Left ventricle myocardium inferior (tissue), 1 donor: Measurements from ENCODE around the gene TIMP3. TPM values are rescaled to one million over a fixed set of nuclear protein-coding genes. Genes with fewer than 3 reads are reported as not detected.

Experiments used
- DNase-seq: peaks from one replicate; pipeline ENCODE4 v3.0.0-alpha.2; 2020
- H3K27ac ChIP-seq: fragments of 200-600 bp; replicated peaks from 2 replicates; pipeline ENCODE4 v1.8.0; 2021
- H3K27me3 ChIP-seq: fragments of 200-600 bp; 2 replicates; pipeline ENCODE4 v1.8.0; 2021; ENCODE audit warnings: low read depth
- H3K36me3 ChIP-seq: fragments of 200-600 bp; 2 replicates; pipeline ENCODE4 v1.8.0; 2021
- H3K4me1 ChIP-seq: fragments of 200-600 bp; 2 replicates; pipeline ENCODE4 v1.8.0; 2021
- H3K4me3 ChIP-seq: fragments of 200-600 bp; 2 replicates; pipeline ENCODE4 v1.8.0; 2021; ENCODE audit warnings: mild to moderate bottlenecking, moderate library complexity
- H3K9me3 ChIP-seq: fragments of 200-600 bp; replicated peaks from 2 replicates; pipeline ENCODE4 v1.8.0; 2021
- intact Hi-C: fragments of 100-400 bp; cut with micrococcal nuclease; formaldehyde crosslinking; loops from one replicate; pipeline ENCODE4 v1.11.0; 2022
- total RNA-seq: library from RNA; stranded (reverse); fragmentation: NEBNext Ultra II Directional; extraction: Animal tissue kit (Norgen Biotek cat#: 25700); gene quantifications from one replicate; pipeline ENCODE4 v1.2.1, GENCODE V29; 2021
- TF ChIP-seq, protein P1 (sequence below): fragments of 200-600 bp; IDR thresholded peaks from 2 replicates; pipeline ENCODE4 v1.8.0; 2021; ENCODE audit warnings: antibody characterized with exemption, mild to moderate bottlenecking, borderline replicate concordance
- donor health status: DM: no; HTN: yes; CAD: no; lungs with severe emphysema.

Gene TIMP3
- total RNA-seq, 1 donor from 2014 or later = 250 TPM

DNA sequence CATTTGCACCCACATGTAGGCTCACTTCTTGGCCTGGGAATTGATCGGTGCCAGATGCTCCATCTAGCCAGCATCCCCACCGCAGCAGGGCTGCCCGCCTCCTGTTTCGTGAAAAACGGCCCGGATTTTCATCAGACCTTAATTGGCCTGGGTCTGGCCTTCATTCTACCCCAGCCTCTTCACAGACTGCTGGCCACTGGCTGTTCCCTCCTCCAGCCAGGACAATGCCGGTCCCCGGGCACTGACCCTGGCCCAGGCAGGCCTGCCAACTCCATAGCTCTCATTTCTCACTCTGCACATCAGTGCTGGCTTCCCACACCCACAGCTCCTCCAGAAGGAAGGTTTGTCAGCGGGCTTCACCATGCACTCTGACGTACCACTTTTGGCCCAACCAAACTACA, 27.9 kb downstream of the TIMP3 start:
- no peak for DNase-seq
- TF ChIP-seq, protein P1, sequence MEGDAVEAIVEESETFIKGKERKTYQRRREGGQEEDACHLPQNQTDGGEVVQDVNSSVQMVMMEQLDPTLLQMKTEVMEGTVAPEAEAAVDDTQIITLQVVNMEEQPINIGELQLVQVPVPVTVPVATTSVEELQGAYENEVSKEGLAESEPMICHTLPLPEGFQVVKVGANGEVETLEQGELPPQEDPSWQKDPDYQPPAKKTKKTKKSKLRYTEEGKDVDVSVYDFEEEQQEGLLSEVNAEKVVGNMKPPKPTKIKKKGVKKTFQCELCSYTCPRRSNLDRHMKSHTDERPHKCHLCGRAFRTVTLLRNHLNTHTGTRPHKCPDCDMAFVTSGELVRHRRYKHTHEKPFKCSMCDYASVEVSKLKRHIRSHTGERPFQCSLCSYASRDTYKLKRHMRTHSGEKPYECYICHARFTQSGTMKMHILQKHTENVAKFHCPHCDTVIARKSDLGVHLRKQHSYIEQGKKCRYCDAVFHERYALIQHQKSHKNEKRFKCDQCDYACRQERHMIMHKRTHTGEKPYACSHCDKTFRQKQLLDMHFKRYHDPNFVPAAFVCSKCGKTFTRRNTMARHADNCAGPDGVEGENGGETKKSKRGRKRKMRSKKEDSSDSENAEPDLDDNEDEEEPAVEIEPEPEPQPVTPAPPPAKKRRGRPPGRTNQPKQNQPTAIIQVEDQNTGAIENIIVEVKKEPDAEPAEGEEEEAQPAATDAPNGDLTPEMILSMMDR = no peak
- Histone ChIP-seq H3K27ac (peak overlapping the region; percentile 86), H3K27me3 (no peaks in the 10 kb centered on the region), H3K9me3 (no peaks in the 10 kb centered on the region), H3K36me3 (peaks cover 37% of the 10 kb centered on the region), H3K4me1 (peaks cover 100% of the 10 kb centered on the region), H3K4me3 (peak overlapping the region; percentile 18)
- intact Hi-C loops = no loop called here

- DNase-seq = peak; percentile 72
- peak overlapping the region; percentile 86 for H3K27ac ChIP-seq
- H3K4me3 ChIP-seq = peak overlapping the region; percentile 18
- H3K27me3 ChIP-seq = no peaks in the 10 kb centered on the region
- H3K36me3 ChIP-seq = peaks cover 44% of the 10 kb centered on the region
- intact Hi-C loops = no loop called here
- TF ChIP-seq, protein P1 = no peak
- peaks cover 100% of the 10 kb centered on the region for H3K4me1 ChIP-seq
- H3K9me3 ChIP-seq = no peaks in the 10 kb centered on the region
These were observed 29.0 kb downstream of the TIMP3 start for GRCh38 chr22:32830473-32830872.

DNA sequence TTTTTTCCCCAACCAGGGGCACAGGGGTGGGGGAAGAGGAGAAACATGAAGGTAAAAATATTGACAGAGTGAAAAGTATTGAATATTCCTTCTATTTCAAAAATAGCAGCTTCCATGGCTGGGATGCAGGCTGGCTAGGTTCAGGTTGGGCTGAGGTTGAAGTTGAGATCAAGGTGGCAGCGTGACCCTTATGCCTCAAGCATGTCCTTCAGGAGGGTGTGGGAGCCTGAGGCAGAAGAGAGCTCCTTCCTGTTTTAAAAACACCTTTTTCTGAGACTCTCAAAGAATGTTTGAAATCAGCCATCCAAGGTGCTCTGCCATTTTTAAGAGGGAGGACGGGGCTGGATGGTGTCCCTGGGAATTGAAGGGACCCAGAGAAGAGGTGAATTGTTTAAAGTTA, 29.5 kb downstream of the TIMP3 start:
- peak overlapping the region; percentile 18 for H3K4me3 ChIP-seq
- TF ChIP-seq, protein P1 = no peak
- peak overlapping the region; percentile 86 for H3K27ac ChIP-seq
- peaks cover 100% of the 10 kb centered on the region for H3K4me1 ChIP-seq
- H3K36me3 ChIP-seq = peaks cover 44% of the 10 kb centered on the region
- no peaks in the 10 kb centered on the region for H3K9me3 ChIP-seq
- intact Hi-C loops = no loop called here
- no peak for DNase-seq
- no peaks in the 10 kb centered on the region for H3K27me3 ChIP-seq

GRCh38 chr22:32831584-32831983, 30.1 kb downstream of the TIMP3 start:
- TF ChIP-seq, protein P1 = no peak
- DNase-seq = no peak
- peaks cover 44% of the 10 kb centered on the region for H3K36me3 ChIP-seq
- H3K4me1 ChIP-seq = peaks cover 100% of the 10 kb centered on the region
- H3K27me3 ChIP-seq = no peaks in the 10 kb centered on the region
- no peak overlapping the region for H3K4me3 ChIP-seq
- no peaks in the 10 kb centered on the region for H3K9me3 ChIP-seq
- H3K27ac ChIP-seq = peak overlapping the region; percentile 86
- intact Hi-C loops = no loop called here

- peak overlapping the region; percentile 86 for H3K27ac ChIP-seq
- no peaks in the 10 kb centered on the region for H3K9me3 ChIP-seq
- TF ChIP-seq, protein P1 = no peak
- H3K36me3 ChIP-seq = peaks cover 39% of the 10 kb centered on the region
- intact Hi-C loops = no loop called here
- H3K4me3 ChIP-seq = no peak overlapping the region
- peaks cover 100% of the 10 kb centered on the region for H3K4me1 ChIP-seq
- H3K27me3 ChIP-seq = no peaks in the 10 kb centered on the region
- DNase-seq = no peak
These were observed 30.7 kb downstream of the TIMP3 start for GRCh38 chr22:32832174-32832573.
